HL-60 (cell line): Measurements from ENCODE around the gene TMOD2.

ENCODE experiments used
- CTCF ChIP-seq: IDR thresholded peaks from one replicate; pipeline ENCODE4 v1.5.1; 2011; ENCODE audit warnings: low read length, control low read depth, inconsistent platforms; ENCODE audit not compliant: insufficient read depth
- TF ChIP-seq, protein P1 (sequence below): IDR thresholded peaks from 2 replicates; pipeline ENCODE4 v1.6.1; 2012; ENCODE audit warnings: low read depth; ENCODE audit not compliant: insufficient replicate concordance

- TF ChIP-seq, protein P1, sequence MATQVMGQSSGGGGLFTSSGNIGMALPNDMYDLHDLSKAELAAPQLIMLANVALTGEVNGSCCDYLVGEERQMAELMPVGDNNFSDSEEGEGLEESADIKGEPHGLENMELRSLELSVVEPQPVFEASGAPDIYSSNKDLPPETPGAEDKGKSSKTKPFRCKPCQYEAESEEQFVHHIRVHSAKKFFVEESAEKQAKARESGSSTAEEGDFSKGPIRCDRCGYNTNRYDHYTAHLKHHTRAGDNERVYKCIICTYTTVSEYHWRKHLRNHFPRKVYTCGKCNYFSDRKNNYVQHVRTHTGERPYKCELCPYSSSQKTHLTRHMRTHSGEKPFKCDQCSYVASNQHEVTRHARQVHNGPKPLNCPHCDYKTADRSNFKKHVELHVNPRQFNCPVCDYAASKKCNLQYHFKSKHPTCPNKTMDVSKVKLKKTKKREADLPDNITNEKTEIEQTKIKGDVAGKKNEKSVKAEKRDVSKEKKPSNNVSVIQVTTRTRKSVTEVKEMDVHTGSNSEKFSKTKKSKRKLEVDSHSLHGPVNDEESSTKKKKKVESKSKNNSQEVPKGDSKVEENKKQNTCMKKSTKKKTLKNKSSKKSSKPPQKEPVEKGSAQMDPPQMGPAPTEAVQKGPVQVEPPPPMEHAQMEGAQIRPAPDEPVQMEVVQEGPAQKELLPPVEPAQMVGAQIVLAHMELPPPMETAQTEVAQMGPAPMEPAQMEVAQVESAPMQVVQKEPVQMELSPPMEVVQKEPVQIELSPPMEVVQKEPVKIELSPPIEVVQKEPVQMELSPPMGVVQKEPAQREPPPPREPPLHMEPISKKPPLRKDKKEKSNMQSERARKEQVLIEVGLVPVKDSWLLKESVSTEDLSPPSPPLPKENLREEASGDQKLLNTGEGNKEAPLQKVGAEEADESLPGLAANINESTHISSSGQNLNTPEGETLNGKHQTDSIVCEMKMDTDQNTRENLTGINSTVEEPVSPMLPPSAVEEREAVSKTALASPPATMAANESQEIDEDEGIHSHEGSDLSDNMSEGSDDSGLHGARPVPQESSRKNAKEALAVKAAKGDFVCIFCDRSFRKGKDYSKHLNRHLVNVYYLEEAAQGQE = no peak
- no peak for TF ChIP-seq CTCF
Observed at GRCh38 chr15:51801391-51801835, 50.0 kb downstream of the TMOD2 start.
